Fibroblast of peridontal ligament (primary cell): ENCODE results near the gene MRRF.
A peak's percentile ranks its signal among the peaks of the same experiment; 100 is the strongest.

ENCODE experiments used
- DNase-seq: peaks from one replicate; pipeline ENCODE4 v3.0.0-alpha.2; 2010; ENCODE audit errors: extremely low read depth

MRRF gene

DNA sequence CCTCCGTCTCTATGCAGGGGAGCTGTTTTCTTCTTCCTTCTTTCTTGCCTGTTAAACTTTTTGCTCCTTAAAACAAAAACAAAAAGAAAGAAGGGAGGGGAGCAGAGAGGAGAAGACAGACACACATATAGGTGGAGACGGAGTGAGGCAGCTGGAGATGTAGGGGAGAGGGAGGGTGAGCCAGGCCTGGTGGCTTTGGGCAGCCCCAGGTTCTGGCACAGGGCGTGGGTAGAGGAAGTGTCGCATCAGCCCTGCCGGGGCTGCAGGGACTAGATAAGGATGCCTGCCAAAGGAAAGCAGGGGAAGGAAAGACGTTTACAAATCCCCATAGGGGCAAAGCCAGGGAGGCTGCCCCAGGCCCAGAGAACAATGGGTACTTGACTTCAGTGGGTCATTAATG, 67.4 kb downstream of the MRRF start:
- no peak for DNase-seq

DNA sequence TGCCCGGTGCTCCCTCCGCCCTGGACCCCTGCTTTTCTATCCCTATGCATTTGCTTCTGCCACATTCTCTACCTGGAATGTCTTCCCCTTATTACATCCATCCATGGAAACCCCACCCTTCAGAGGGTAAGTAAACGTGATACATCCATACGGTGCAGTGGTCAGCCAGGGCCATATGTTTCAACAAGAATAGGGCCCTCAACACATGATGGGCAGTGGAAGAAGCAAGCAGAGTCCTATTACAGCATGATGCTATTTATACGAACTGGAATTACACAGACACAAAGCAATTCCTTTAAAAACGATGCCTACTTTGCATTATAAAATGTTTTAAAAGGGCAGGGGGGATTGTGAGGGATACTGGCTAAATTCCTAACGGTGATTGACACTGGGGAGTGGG, 68.0 kb downstream of the MRRF start:
- DNase-seq = no peak

GRCh38 chr9:122333169-122333808, 68.6 kb downstream of the MRRF start:
- DNase-seq = no peak

- peak; percentile 33 for DNase-seq
Measured at GRCh38 chr9:122334916-122335315, 70.2 kb downstream of the MRRF start.

- no peak for DNase-seq
Measured at GRCh38 chr9:122336189-122336588, 71.5 kb downstream of the MRRF start.

GRCh38 chr9:122336866-122337555, 72.3 kb downstream of the MRRF start:
- no peak for DNase-seq

- DNase-seq = no peak
Measured at GRCh38 chr9:122337556-122337929, 72.9 kb downstream of the MRRF start.

- DNase-seq = no peak
Measured at GRCh38 chr9:122338536-122338935, 73.9 kb downstream of the MRRF start.

- DNase-seq = no peak
Measured at GRCh38 chr9:122338994-122339393, 74.3 kb downstream of the MRRF start.

DNA sequence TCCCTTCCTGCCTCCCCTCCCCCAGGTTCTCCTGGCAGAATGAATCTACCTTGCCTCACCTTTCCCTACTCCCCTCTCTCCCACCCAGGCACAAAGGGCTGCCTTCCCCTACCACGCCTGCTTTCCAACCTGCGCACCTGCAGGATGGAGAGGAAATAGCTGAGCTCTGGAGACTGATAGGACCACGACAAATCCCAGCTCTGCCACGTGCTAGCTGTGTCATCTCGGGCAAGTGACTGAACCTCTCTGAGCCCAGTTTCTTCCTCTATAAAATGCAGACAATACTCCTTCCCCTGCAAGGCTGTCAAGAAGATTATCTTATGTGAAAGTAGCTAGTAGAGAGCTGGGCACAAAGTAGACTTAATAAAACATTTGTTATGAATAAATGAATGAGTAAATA, 74.9 kb downstream of the MRRF start:
- no peak for DNase-seq

DNA sequence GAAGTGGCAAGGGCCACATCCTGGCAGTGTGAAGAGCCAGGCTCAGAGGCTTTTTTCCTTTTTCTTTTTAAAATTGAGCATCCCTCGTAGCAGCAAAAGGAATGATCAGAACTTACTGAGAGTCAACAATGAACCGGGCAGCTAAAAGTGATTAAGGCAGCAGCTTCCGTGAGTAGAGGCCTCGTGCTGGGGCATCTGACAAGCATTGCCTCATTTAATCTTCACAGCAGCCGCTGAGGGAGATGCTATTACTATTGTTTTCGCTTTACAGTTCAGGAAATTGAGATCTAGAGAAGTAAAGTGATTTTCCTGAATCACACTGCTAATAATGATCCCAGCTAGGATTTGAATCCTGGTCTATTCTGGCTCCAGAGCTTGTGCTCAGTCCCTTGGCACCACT, 75.5 kb downstream of the MRRF start:
- DNase-seq = no peak

GRCh38 chr9:122342323-122343050, 77.8 kb downstream of the MRRF start:
- no peak for DNase-seq

DNA sequence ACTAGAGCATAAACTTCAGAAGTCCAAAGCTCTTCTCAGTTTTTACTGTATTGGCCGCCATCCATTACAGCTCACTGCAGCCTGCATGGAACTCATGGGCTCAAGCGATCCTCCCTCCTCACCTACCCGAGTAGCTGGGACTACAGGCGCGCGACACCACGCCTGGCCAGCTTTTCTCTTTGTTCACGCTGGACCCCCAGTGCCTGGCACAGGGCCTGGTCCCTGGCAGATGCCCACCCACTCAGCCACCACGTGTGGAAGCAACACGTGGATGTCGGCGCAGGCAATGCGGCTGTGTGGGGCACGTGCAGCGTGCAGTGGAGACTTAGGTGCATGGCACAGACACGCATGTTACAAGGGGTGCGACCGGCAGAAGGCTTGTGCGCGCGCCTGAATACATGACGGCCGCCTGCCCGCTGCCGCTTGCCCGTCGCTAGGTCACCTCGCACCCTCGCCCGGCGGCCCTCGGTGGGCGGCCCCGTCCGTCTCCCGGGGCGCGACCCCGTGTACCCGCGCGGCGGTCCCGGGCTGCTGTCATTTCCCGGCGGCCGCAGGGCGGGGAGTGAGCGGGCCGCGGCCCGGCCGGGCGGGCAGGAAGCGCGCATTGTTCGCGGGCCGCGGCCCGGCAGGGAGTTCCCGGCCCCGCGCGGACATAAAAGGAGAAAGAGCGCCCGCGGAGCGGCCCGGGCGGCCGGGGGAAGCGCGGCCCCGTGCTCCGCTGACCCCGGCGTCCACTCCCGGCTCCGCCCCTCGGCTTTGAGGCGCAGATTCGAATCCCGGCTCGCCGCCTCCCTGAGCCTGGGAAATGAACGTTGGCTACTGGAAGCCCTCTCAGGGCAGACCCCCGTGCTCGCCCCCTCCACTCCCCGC, 82.0 kb downstream of the MRRF start:
- no peak for DNase-seq

DNA sequence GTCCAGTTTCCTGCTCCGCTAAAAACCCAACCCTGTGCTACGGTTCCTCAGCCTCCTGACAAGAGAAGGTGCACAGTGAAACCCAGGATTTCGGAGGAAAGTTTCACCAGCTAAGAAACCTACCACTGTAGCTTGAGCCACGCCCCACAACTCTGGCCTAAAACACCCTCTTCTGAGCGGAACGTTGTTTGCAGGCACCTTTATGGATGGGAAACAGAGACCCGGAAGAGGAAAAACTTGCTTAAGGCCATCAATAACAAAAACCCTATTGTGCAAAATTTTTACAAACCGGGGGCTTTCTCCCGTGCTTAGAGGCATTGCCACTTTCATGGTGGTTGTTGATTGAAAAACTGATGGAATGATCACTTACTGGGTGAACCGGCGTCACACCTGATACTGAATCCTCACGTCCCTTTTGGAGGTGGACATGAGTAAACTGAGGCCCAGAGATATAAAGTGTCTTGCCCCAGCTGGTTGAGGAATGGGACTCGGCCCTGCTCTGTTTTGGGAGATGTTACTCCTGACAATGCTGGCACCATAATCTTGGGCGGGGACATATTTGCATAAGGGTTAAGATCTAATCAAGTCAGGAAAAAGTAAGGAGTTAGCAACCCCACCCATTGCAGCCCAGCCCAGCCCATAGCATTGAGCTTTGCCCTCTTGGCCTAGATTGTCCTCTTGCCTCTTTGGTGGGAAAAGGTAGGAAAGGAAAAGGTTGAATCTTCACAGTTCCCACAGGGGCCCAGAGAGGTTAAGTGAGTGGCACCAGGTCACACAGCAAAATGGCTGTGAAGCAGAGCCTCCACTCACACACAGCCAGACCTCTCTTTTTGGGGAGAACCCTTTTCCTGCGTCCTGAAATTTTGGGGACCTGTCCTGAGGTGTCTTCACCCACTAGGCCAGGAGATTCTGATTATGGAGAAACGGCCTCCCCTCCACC, 82.9 kb downstream of the MRRF start:
- peak; percentile 38 for DNase-seq

- DNase-seq = no peak
Measured at GRCh38 chr9:122348288-122348777, 83.7 kb downstream of the MRRF start.

DNA sequence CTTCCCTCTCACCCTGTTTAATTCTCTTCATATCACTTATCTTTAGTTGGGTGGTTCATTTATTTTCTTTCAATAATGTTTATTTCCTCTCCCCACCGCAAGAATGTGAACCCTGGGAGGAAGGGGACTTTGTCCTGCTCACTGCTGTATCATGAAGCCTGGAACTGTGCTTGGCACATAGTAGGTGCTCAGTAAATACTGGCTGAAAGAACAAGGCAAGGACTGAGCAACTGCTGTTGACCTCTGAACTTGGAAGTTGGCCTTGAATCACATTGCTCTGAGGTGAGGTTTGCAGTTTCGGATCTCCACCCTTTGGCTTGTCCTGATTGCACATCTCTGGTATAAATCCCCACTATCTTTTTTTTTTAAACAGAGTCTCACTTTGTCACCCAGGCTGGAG, 84.1 kb downstream of the MRRF start:
- DNase-seq = no peak

DNA sequence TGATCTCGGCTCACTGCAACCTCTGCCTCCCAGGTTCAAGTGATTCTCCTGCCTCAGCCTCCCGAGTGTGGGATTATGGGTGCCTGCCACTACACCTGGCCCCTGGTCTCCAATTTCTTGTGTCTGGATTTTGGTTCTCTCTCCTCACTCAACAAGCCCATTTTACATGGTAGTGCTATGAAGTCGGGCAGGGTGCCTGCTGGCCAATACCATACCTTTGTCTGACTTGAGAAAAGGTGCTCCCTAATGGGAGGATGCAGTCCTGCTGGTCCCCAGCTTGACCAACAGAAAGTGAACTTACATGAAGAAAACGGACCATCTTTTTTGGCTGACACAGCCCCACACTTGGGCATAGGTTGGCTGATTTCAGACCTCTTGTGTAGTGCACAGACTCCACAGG, 84.5 kb downstream of the MRRF start:
- DNase-seq = no peak

GRCh38 chr9:122350577-122351355, 86.1 kb downstream of the MRRF start:
- DNase-seq = peak; percentile 71

GRCh38 chr9:122354536-122355199, 90.0 kb downstream of the MRRF start:
- DNase-seq = no peak
